Small intestine (tissue), 7 donors: ENCODE data around the gene TMEM120A. TPM values are rescaled to one million over a fixed set of nuclear protein-coding genes. Genes with fewer than 3 reads are reported as not detected.
A peak's percentile ranks its signal among the peaks of the same experiment; 100 is the strongest.

ENCODE experiments used
- DNase-seq, 2 donors: peaks; one replicate each; pipeline versions ENCODE4 v3.0.0 to v3.0.0-alpha.2; 2013
- FAIRE-seq: peaks from 2 replicates; lab custom pipeline; 2012; peaks lifted over from hg19 to GRCh38; lab: Jason Lieb, UNC
- H3K27ac ChIP-seq, 3 donors: one replicate each; pipeline ENCODE4 v1.5.1; 2013; ENCODE audit warnings: low read length in 2 of 3, mild to moderate bottlenecking in 2 of 3, control low read depth in 1 of 3, inconsistent platforms in 1 of 3, low read depth in 1 of 3, moderate library complexity in 1 of 3
- H3K27me3 ChIP-seq, 3 donors: one replicate each; pipeline ENCODE4 v1.6.1; 2013; ENCODE audit warnings: low read length in 3 of 3, inconsistent platforms in 1 of 3; ENCODE audit not compliant: control insufficient read depth in 3 of 3, insufficient read depth in 3 of 3
- H3K36me3 ChIP-seq, 3 donors: one replicate each; pipeline ENCODE4 v1.6.1; 2013; ENCODE audit warnings: low read length in 3 of 3, inconsistent platforms in 1 of 3, low read depth in 1 of 3, mild to moderate bottlenecking in 1 of 3, moderate library complexity in 1 of 3; ENCODE audit not compliant: control insufficient read depth in 3 of 3, insufficient read depth in 2 of 3
- H3K4me1 ChIP-seq, 3 donors: one replicate each; pipeline ENCODE4 v1.6.1; 2013; ENCODE audit warnings: low read length in 2 of 3, inconsistent platforms in 1 of 3, low read depth in 1 of 3, mild to moderate bottlenecking in 1 of 3, moderate library complexity in 1 of 3; ENCODE audit not compliant: control insufficient read depth in 3 of 3, insufficient read depth in 2 of 3
- H3K4me3 ChIP-seq, 3 donors: one replicate each; pipeline ENCODE4 v1.5.1; 2013; ENCODE audit warnings: low read length in 3 of 3, control low read depth in 1 of 3, inconsistent platforms in 1 of 3, low read depth in 1 of 3, mild to moderate bottlenecking in 1 of 3, moderate library complexity in 1 of 3
- H3K9me3 ChIP-seq, 2 donors: one replicate each; pipeline ENCODE4 v1.6.1; 2013; ENCODE audit warnings: low read depth in 1 of 2, low read length in 1 of 2; ENCODE audit not compliant: control insufficient read depth in 2 of 2, insufficient read depth in 1 of 2
- WGBS, 3 donors: extraction: QIAGEN DNeasy Blood & Tissue Kit; methylation state at CpG; one replicate each; pipeline ENCODE4 v1.1.7; 2013; 5-methylcytosine and 5-hydroxymethylcytosine counted together
- polyA plus RNA-seq, 4 donors: library from polyadenylated mRNA; stranded (reverse) in 3 of 4; unstranded in 1 of 4; fragments of 200-250 nt in 3 of 4; fragments of 120-200 nt in 1 of 4; gene quantifications; one replicate each; pipeline versions ENCODE4 v1.2.1 to v1.2.3, GENCODE V29; 2013
- donor health status: healthy with polysubstance abuse.
- donor health status: control.
- donor health status: control.
- donor health status: Bipolar disorder and iron deficiency.
- donor health status: healthy.

Gene TMEM120A
- polyA plus RNA-seq, 4 donors = 64.7 to 207 (median 151) TPM

- Histone ChIP-seq H3K9me3 (peaks cover 0 to 5% of the 10 kb centered on the region in 2 donors), H3K4me1 (peaks cover 13 to 22% (median 14%) of the 10 kb centered on the region in 3 donors), H3K36me3 (peaks cover 0 to 40% (median 0%) of the 10 kb centered on the region in 3 donors), H3K27me3 (no peaks in the 10 kb centered on the region), H3K27ac (peak overlapping the region; percentile 29 to 96 (median 73)), H3K4me3 (no peak overlapping the region)
- peak; percentile 79 to 89 for DNase-seq
- no peak for FAIRE-seq
- WGBS, 3 donors = 46 to 70% (median 47%) methylated on average over 6 of the region's 6 CpGs
Measured at GRCh38 chr7:75943864-75944263, 50.5 kb downstream of the TMEM120A start.

- Histone ChIP-seq H3K9me3 (peaks cover 0 to 11% of the 10 kb centered on the region in 2 donors), H3K4me3 (no peak overlapping the region), H3K27me3 (no peaks in the 10 kb centered on the region), H3K27ac (no peak overlapping the region), H3K4me1 (peaks cover 0 to 5% (median 2%) of the 10 kb centered on the region in 3 donors), H3K36me3 (peaks cover 0 to 44% (median 4%) of the 10 kb centered on the region in 3 donors)
- WGBS, 3 donors = 84 to 96% (median 91%) methylated on average over 6 of the region's 6 CpGs
- DNase-seq = no peak
- FAIRE-seq = no peak
Measured at GRCh38 chr7:75938921-75939320, 55.5 kb downstream of the TMEM120A start.

- H3K27ac ChIP-seq = no peak overlapping the region
- peaks cover 0 to 11% of the 10 kb centered on the region in 2 donors for H3K9me3 ChIP-seq
- H3K36me3 ChIP-seq = peaks cover 0 to 43% (median 4%) of the 10 kb centered on the region in 3 donors
- H3K27me3 ChIP-seq = no peaks in the 10 kb centered on the region
- H3K4me3 ChIP-seq = no peak overlapping the region
- no peak for DNase-seq
- FAIRE-seq = no peak
- 82 to 93% (median 88%) methylated on average over 15 of the region's 15 CpGs for WGBS, 3 donors
- peaks cover 0 to 5% (median under 1%) of the 10 kb centered on the region in 3 donors for H3K4me1 ChIP-seq
Measured at GRCh38 chr7:75937958-75938786, 56.2 kb downstream of the TMEM120A start.

Other genes starting within 250 kb of the TMEM120A start
- gene CCL26, start 222.4 kb downstream of the TMEM120A start, polyA plus RNA-seq = 1 to 10 TPM in 1 of 4 donors, not detected in 3; 3.7 TPM
- gene CCL24, start 180.8 kb downstream of the TMEM120A start, polyA plus RNA-seq = 10 to 100 TPM in 3 of 4 donors, 1 to 10 TPM in 1; 2.9 to 76.7 (median 31.6) TPM
- gene RHBDD2, start 115.6 kb downstream of the TMEM120A start, polyA plus RNA-seq = 10 to 100 TPM; 55.4 to 67.0 (median 58.0) TPM
- 100 to 1,000 TPM in 3 of 4 donors, 10 to 100 TPM in 1; 80.5 to 461 (median 262) TPM for gene POR, start 79.4 kb downstream of the TMEM120A start, polyA plus RNA-seq
- 10 to 100 TPM; 25.9 to 62.3 (median 39.9) TPM for gene STYXL1, start 53.4 kb upstream of the TMEM120A start, polyA plus RNA-seq
- gene MDH2, start 53.5 kb upstream of the TMEM120A start, polyA plus RNA-seq = 100 to 1,000 TPM; 143 to 172 (median 163) TPM
- gene SRRM3, start 207.3 kb upstream of the TMEM120A start, polyA plus RNA-seq = 1 to 10 TPM in 2 of 4 donors, under 1 TPM in 1, not detected in 1; 0.93 to 2.8 (median 1.6) TPM